Frontal cortex (tissue), 4 donors: ENCODE measurements around the gene CTNND2. TPM values are rescaled to one million over a fixed set of nuclear protein-coding genes. Genes with fewer than 3 reads are reported as not detected.
"Not testable (repeated sequence)": the region's sequence is repeated elsewhere in the genome, so short reads cannot be mapped to it uniquely, and the experiment has no call there.

Experiments
- DNase-seq, 2 donors: peaks; one replicate each; pipeline ENCODE4 v3.0.0; 2012; ENCODE audit warnings: low spot score in 2 of 2
- FAIRE-seq: peaks from 2 replicates; lab custom pipeline; 2012; peaks lifted over from hg19 to GRCh38; lab: Jason Lieb, UNC
- total RNA-seq: library from RNA; depleted of rRNA; stranded (reverse); fragments of >200 nt; gene quantifications from one replicate; pipeline ENCODE4 v1.2.3, GENCODE V29; 2014
- donor health status: control.
- donor health status: control.
- donor health status: control.

CTNND2 gene
- total RNA-seq, 1 donor from 2014 or later: 74.2 TPM

- no peak for FAIRE-seq
Measured at GRCh38 chr5:11873587-11873986, 30.7 kb downstream of the CTNND2 start.

GRCh38 chr5:11869203-11869602, 35.0 kb downstream of the CTNND2 start:
- no peak for FAIRE-seq

More at GRCh38 chr5:11873587-11873986, 30.7 kb downstream of the CTNND2 start:
- DNase-seq: no peak

GRCh38 chr5:11863911-11864310, 40.3 kb downstream of the CTNND2 start:
- DNase-seq (no peak), FAIRE-seq (no peak)

More at GRCh38 chr5:11869203-11869602, 35.0 kb downstream of the CTNND2 start:
- DNase-seq: no peak

- DNase-seq (no peak), FAIRE-seq (no peak)
Measured at GRCh38 chr5:11857391-11857790, 46.9 kb downstream of the CTNND2 start.

- FAIRE-seq: no peak
- no peak for DNase-seq
Measured at GRCh38 chr5:11854936-11855335, 49.3 kb downstream of the CTNND2 start.

- FAIRE-seq: no peak
- no peak for DNase-seq
Measured at GRCh38 chr5:11853796-11854195, 50.5 kb downstream of the CTNND2 start.

GRCh38 chr5:11853140-11853539, 51.1 kb downstream of the CTNND2 start:
- FAIRE-seq: no peak
- no peak for DNase-seq

GRCh38 chr5:11852717-11853087, 51.5 kb downstream of the CTNND2 start:
- DNase-seq: no peak
- FAIRE-seq: no peak

- no peak for DNase-seq
- no peak for FAIRE-seq
Measured at GRCh38 chr5:11851965-11852716, 52.1 kb downstream of the CTNND2 start.

- no peak for DNase-seq
- no peak for FAIRE-seq
Measured at GRCh38 chr5:11851416-11851815, 52.8 kb downstream of the CTNND2 start.

GRCh38 chr5:11828566-11828965, 75.7 kb downstream of the CTNND2 start:
- not testable (repeated sequence) for DNase-seq, FAIRE-seq

- no peak for DNase-seq
- no peak for FAIRE-seq
Measured at GRCh38 chr5:11822598-11822997, 81.6 kb downstream of the CTNND2 start.

GRCh38 chr5:11815916-11816315, 88.3 kb downstream of the CTNND2 start:
- FAIRE-seq (no peak), DNase-seq (no peak)

GRCh38 chr5:11815481-11815880, 88.8 kb downstream of the CTNND2 start:
- DNase-seq (no peak), FAIRE-seq (no peak)

GRCh38 chr5:11814373-11814772, 89.9 kb downstream of the CTNND2 start:
- FAIRE-seq: no peak
- DNase-seq: no peak

GRCh38 chr5:11809407-11809806, 94.8 kb downstream of the CTNND2 start:
- FAIRE-seq (no peak), DNase-seq (no peak)

GRCh38 chr5:11803436-11803835, 100.8 kb downstream of the CTNND2 start:
- DNase-seq (no peak), FAIRE-seq (no peak)

GRCh38 chr5:11801061-11801460, 103.2 kb downstream of the CTNND2 start:
- no peak for DNase-seq
- no peak for FAIRE-seq

GRCh38 chr5:11797132-11797531, 107.1 kb downstream of the CTNND2 start:
- no peak for FAIRE-seq
- DNase-seq: no peak

- FAIRE-seq (no peak), DNase-seq (no peak)
Measured at GRCh38 chr5:11793396-11793795, 110.8 kb downstream of the CTNND2 start.

GRCh38 chr5:11792621-11793020, 111.6 kb downstream of the CTNND2 start:
- DNase-seq: no peak
- no peak for FAIRE-seq

- DNase-seq: no peak
- no peak for FAIRE-seq
Measured at GRCh38 chr5:11791792-11792191, 112.5 kb downstream of the CTNND2 start.
